Measurements from ENCODE around the gene FAM3D.

- TF ChIP-seq CTCF (IDR thresholded peaks at IDR 0.05; ENCODE audit: low read depth, low read length) (no peak), EZH2phosphoT487 (IDR thresholded peaks at IDR 0.05; ENCODE audit: low read depth) (no peak)
Observed at GRCh38 chr3:58668247-58668646, 1.7 kb upstream of the FAM3D start.

All from OCI-LY3 (cell line).